ENCODE data around the gene PRKG1. TPM values are rescaled to one million over a fixed set of nuclear protein-coding genes. Genes with fewer than 3 reads are reported as not detected.

PRKG1 gene
- total and polyA plus RNA-seq, 2 of the 8 experiments (the other 6 are each of a cell fraction or from before 2014, with no cell fraction given), result 4.2 to 15.2 TPM

DNA sequence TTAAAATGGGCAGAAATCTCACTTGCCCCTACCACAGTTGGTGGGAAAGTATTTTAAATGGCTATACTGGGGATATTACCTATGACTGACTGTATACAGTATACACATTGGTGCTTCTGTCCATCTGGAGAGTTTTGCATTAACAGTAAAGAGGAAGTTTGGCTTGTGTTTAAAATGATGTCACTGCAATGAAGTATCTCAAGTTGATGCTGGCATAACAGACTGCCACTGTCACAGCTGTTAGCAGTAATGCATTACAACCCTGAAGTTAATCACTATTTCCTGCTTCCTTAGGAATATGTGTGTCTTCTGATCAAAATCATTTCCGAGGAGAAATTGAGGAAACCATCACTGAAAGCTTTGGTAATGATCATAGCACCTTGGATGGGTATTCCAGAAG is 1241.7 kb downstream of the PRKG1 start:
- Histone ChIP-seq H3K18ac (ENCODE audit: extremely low read depth, low read length) (no peak overlapping the region), H4K91ac (replicated peaks; ENCODE audit: insufficient read length, low read length) (no peak overlapping the region), H3K4me3 (ENCODE audit: extremely low read depth in 1 of 4, insufficient read depth in 2 of 4, low read depth in 3 of 4, low read length in 4 of 4) (no peak overlapping the region), H3K36me3 (ENCODE audit: control insufficient read depth in 2 of 4, insufficient read depth in 4 of 4, low read length in 3 of 4) (no peaks in the 10 kb centered on the region), H3K56ac (replicated peaks; ENCODE audit: insufficient read length, low read depth, low read length) (no peak overlapping the region), H2AFZ (ENCODE audit: low read length) (no peak overlapping the region), H3K4ac (replicated peaks; ENCODE audit: insufficient read length, low read depth, low read length) (no peak overlapping the region), H3K79me1 (ENCODE audit: low read depth, low read length) (no peaks in the 10 kb centered on the region), H2BK12ac (ENCODE audit: low read depth, low read length) (no peak overlapping the region), H3K9ac (replicated peaks in 1 of 4; ENCODE audit: extremely low read depth in 1 of 4, low read depth in 3 of 4, low read length in 3 of 4) (no peak overlapping the region), H2BK120ac (replicated peaks; ENCODE audit: low read depth, low read length) (no peak overlapping the region), H3K4me1 (replicated peaks in 1 of 4; ENCODE audit: control insufficient read depth in 3 of 4, insufficient read depth in 4 of 4, low read length in 3 of 4) (peaks cover 4 to 8% (median 6%) of the 10 kb centered on the region in 4 experiments; a peak in 6 of 7 replicates), H3K14ac (ENCODE audit: insufficient read length) (no peak overlapping the region), H2AK5ac (ENCODE audit: low read depth, low read length) (no peak overlapping the region), H3K9me3 (ENCODE audit: insufficient read depth in 2 of 2, low read depth in 1 of 2, low read length in 1 of 2) (no peaks in the 10 kb centered on the region), H3K79me2 (ENCODE audit: control insufficient read depth in 1 of 2, insufficient read depth in 2 of 2, low read length in 2 of 2) (no peaks in the 10 kb centered on the region), H3K27me3 (replicated peaks in 1 of 4; ENCODE audit: control insufficient read depth in 3 of 4, extremely low read depth in 1 of 4, insufficient read depth in 3 of 4, low read length in 3 of 4) (peaks cover 32 to 58% (median 50%) of the 10 kb centered on the region in 4 experiments), H2BK15ac (ENCODE audit: low read length) (no peak overlapping the region), H2BK20ac (ENCODE audit: low read length) (no peak overlapping the region), H3K23me2 (ENCODE audit: low read depth, low read length) (peaks cover 4% of the 10 kb centered on the region; the same call in 1 of the 2 replicates), H4K8ac (ENCODE audit: extremely low read depth, insufficient read depth, low read length) (no peak overlapping the region), H4K20me1 (replicated peaks in 1 of 2; ENCODE audit: control insufficient read depth in 1 of 2, insufficient read depth in 2 of 2, low read length in 2 of 2) (peaks cover 0 to 2% of the 10 kb centered on the region in 2 experiments), H3K23ac (ENCODE audit: insufficient read length) (no peak overlapping the region), H2BK5ac (ENCODE audit: low read depth, low read length) (no peak overlapping the region), H3K27ac (ENCODE audit: low read depth, low read length) (no peak overlapping the region), H3K4me2 (ENCODE audit: insufficient read depth in 1 of 2, low read depth in 2 of 2, low read length in 2 of 2) (no peak overlapping the region), H4K5ac (ENCODE audit: insufficient read length, low read depth, low read length) (no peak overlapping the region)
- CTCF ChIA-PET (ENCODE audit: partially characterized antibody), result interaction anchor here (0.7 to 1.5 kb wide), 6 partner anchors 10 to 464 kb away, joined by 3 to 5 read pairs (median 3); no protein-coding TSS in a partner anchor
- FAIRE-seq (no peak), DNase-seq (ENCODE audit: low read depth in 1 of 2, low spot score in 2 of 2) (no peak)
- POLR2A ChIA-PET (ENCODE audit: partially characterized antibody), result no interaction called here
- 96% methylated on average over 1 of the region's 1 CpG; no CpG with 5 or more reads in 1 of the 2 experiments for WGBS, 2 experiments (ENCODE audit: extremely low coverage in 1 of 2, insufficient coverage in 1 of 2, insufficient read length in 1 of 2, insufficient replicate concordance in 2 of 2, low coverage in 1 of 2, low lambda C conversion rate in 2 of 2, missing lambda C conversion rate in 1 of 2)
- TF ChIP-seq CHD2 (IDR thresholded peaks at IDR 0.05; ENCODE audit: low read length), result no peak
- no peak for TF ChIP-seq EZH2 (IDR thresholded peaks at IDR 0.05; ENCODE audit: low read depth, low read length, severe bottlenecking)
- TF ChIP-seq GTF2F1 (IDR thresholded peaks at IDR 0.05; ENCODE audit: borderline replicate concordance, low read depth, low read length), result no peak
- TF ChIP-seq PHF8 (conservative IDR thresholded peaks at IDR 0.05; ENCODE audit: low read depth, low read length), result no peak
- TF ChIP-seq BRCA1 (IDR thresholded peaks at IDR 0.05; ENCODE audit: low read depth, low read length), result no peak

All from H1 (cell line).